Measurements from ENCODE around the gene ITGA8.

Gene ITGA8

DNA sequence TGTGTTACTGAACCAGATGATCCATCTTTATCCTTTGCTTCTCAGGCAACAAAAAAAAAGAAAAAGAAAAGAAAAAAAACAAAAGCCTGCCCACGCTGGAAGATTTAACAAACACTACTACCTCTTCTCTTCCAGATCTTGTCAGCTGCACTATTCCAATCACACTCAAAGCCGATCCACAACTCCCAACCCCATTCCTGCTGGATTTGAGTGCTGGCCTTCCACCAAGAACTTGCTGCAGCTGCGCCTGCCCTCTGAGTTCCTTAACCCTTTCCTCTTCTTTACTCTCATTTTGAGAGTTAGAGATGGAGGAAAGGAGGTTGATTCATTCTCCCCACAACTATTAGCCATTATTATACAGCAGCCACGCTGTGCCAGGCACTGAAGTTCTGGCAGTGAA lies 16.0 kb upstream of the ITGA8 start:
- DNase-seq (ENCODE audit: low spot score), result no peak

- no peak for DNase-seq (ENCODE audit: low spot score)
These were observed 10.6 kb upstream of the ITGA8 start for GRCh38 chr10:15730341-15730740.

- no peak for DNase-seq (ENCODE audit: low spot score)
These were observed 10.2 kb upstream of the ITGA8 start for GRCh38 chr10:15729890-15730289.

- no peak for DNase-seq (ENCODE audit: low spot score)
These were observed 6.3 kb upstream of the ITGA8 start for GRCh38 chr10:15726042-15726441.

GRCh38 chr10:15725603-15726002 lies 5.9 kb upstream of the ITGA8 start:
- DNase-seq (ENCODE audit: low spot score), result peak; percentile 60

GRCh38 chr10:15724683-15725082 lies 5.0 kb upstream of the ITGA8 start:
- no peak for DNase-seq (ENCODE audit: low spot score)

- no peak for DNase-seq (ENCODE audit: low spot score)
These were observed 4.1 kb upstream of the ITGA8 start for GRCh38 chr10:15723803-15724202.

DNA sequence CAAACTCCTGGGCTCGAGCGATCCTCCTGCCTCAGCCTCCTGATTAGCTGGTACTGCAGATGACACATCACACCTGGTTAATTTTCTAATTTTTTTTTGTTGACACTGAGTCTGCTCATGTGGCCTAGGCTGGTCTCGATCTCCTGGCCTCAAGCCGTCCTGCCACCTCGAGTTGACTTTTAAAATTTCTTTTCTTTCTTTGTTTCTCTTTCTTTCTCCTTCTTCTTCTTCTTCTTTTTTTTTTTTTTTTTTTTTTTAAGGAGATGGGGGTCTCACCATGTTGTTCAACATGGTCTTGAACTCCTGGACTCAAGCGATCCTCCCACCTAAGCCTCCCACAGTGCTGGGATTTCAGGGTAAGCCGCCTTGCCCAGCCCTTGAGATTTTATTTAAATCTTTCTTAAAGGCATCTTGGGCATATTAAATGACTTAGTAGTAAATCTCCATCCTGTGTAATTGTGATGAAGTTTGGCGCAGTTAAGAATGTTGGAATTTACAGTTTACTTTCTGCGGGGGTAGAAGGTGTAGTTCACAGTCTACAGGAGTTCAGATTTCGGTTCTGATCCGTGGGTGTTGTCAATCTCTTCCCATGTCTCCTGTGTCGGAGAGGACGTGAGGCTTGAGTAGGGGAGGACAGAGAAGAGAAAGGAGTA lies 1.0 kb upstream of the ITGA8 start:
- DNase-seq (ENCODE audit: low spot score), result no peak

DNA sequence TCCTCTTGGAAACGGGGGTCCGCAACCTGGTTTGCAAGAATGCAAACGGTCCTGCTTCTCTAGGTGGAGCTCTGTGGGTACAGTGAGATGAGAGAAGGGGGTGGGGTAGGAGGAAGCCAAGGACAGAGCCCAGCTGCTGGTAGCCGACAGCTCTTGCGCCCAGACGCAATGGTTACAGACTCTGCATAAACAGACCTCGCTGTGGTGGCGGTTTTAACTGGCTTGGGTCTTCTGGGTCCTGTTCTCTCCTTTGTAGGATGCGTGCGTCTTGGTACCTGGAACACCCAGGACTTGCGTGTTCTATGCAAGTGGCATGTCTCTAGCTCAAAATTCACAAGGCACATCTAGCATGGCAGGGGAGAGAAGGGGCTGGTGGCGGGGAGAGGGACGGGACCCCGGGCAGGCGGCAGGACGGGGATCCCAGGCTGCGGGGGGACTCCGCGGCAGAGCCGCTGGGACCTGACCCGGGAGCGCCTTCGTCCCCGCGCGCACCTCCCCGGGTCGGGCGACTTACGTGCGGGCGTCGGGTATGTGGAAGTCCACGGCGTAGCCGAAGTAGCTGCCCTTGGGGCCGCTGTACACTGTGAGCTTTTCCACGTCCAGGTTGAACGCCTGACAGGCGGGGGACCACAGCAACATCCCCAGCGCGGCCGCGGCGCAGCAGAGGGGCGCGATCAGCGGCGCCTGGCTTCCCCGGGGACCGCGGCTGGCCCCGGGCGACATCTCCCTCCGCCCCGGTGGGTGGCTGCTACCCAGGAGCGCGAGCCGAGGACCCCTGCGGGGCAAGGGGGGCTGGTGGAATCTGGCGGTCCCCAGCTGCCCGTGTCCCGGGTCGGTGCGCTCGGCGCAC lies 448 bp downstream of the ITGA8 start:
- DNase-seq (ENCODE audit: low spot score), result no peak

DNA sequence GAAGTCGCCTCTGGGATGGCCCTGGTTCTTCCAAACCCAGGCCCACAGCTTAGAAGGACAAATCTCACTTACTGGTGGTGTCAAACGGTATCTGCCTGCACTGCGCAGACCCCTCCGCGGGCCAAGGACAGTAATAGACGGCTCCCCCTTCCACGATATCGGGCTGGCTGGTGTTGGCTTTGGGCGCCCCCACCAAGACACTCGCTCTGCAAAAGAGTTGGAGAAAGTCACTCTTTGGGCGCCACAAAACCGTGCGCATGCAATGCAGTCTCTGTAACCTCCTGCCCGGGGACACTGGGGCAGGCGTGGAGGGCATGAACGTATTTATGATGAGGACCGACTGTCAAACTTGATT lies 1.1 kb downstream of the ITGA8 start:
- no peak for DNase-seq (ENCODE audit: low spot score)

DNA sequence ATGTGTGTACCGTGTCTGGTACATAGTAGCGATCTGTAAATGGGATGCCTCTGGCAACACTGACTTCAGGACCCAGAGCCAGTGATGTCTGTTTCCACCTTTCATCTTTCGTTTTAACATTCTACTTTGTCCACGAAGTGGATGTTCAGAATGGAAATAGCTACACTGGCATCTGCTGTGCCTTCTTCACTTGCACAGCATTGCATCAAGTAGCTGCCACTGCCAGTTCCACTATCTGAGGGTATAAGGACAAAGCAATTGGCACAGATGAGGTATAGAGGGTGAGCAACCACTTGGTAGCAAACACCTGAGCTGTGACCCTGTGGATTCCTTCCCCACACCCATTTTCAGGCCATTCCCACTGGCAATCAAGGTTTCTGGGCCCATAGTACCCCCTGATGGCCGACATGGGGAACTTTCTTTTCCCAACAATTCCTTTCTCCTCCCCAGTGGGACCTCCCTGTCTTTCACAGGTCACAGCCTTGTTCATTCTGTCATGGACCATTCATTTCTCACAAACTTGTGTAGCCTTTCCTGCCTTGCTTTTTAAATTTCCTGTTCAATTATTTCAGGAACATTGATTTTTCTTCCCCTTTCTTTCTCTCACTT lies 4.0 kb downstream of the ITGA8 start:
- DNase-seq (ENCODE audit: low spot score), result peak; percentile 28

DNA sequence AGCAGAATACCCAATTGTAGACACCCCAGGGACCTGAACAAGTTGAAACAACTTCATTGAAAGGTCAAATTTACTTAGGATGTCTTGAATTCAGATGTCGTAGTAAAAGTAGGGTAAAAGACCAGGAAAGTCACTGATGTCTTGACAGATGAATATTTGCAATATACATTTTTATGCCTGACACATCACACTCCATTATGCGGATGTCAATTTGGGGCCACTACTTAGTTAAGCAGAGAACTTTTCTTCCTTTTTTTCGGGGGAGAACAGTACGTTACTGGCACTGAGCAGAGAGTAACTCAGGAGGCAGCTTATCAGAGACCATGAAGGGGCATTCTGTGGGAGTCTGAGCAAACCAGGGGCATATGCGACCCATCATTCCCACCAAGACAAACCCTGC lies 4.9 kb downstream of the ITGA8 start:
- DNase-seq (ENCODE audit: low spot score), result no peak

- DNase-seq (ENCODE audit: low spot score), result no peak
These were observed 6.8 kb downstream of the ITGA8 start for GRCh38 chr10:15712883-15713282.

GRCh38 chr10:15710455-15710854 lies 9.3 kb downstream of the ITGA8 start:
- DNase-seq (ENCODE audit: low spot score), result no peak

- DNase-seq (ENCODE audit: low spot score), result no peak
These were observed 14.4 kb downstream of the ITGA8 start for GRCh38 chr10:15705298-15705697.

- DNase-seq (ENCODE audit: low spot score), result no peak
These were observed 15.1 kb downstream of the ITGA8 start for GRCh38 chr10:15704581-15704968.

- no peak for DNase-seq (ENCODE audit: low spot score)
These were observed 15.7 kb downstream of the ITGA8 start for GRCh38 chr10:15703944-15704580.

DNA sequence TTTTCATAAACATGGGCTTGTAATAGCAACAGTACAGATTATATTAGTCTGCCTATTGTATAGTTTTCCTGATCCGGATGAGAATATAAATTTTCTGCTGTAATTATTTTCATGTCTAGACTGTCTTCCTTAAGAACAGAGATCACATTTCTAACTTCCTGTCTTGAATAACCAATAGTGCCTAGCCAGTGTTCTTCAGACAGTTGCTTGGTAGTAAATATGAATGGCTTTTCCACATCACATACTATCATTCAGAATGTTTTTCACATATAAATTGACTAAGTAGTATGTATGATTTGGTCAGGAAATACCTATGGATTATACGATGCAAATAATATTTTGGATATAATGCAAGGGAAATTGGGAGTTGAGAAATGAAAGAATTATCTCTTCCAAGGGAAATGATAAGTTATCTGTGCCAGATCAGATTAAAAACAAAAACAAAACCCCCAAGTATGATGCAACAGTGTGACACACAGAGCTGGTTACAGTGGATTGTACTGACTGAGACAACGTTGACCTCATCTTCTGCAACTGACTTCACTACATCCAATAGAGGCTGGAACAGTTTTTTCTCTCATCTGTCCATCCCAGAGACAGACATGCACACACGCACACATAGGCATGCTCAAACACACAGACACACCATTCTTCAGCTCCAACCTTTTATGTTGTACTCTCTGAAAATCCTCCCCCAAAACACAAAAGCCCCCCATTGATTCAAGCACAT lies 16.4 kb downstream of the ITGA8 start:
- peak; percentile 43 for DNase-seq (ENCODE audit: low spot score)

DNA sequence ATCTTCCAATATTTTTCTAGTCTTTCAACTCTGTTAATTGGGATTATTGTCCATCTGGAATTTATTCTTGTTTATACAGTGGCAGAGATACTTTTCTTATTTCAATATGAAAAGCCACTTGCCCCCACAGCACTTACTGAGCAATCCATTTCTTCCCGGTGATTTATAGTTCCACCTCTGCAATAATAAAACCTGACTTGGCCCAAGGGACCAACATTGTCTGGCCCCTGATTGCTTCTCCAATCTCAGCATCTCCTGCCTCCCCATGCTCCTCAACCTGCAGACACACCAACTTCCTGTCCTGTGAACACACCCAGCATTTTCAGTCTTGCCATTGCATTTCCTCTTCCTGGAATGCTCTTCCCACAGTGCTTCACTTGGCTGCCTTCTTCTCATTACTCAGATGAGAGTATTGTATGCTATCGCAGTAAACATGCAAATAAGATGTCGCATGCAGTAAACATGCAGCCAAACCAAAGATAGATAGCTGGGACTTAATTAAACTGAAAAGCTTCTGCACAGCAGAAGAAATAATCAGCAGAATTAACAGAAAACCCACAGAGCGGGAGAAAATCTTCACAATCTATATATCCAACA lies 19.5 kb downstream of the ITGA8 start:
- no peak for DNase-seq (ENCODE audit: low spot score)

DNA sequence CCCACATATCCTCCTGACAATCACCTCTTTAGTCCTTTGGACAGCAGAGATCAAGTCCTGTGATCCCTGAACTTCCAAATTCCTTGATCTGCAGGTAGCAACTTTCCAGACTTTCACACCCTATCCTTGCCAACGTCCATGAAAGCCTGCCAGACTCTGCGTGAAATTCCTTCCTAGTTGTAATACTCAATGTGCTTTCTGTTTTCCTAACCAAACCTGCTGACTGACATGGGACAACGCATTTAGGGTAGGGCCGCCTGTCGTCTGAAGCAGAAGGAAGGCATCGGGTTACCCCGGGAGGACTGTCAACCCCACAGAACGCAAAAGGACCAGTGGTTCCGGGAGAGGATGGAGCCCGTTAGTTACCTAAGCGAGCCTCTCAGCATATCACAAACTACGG lies 23.9 kb downstream of the ITGA8 start:
- no peak for DNase-seq (ENCODE audit: low spot score)

GRCh38 chr10:15690031-15690430 lies 29.7 kb downstream of the ITGA8 start:
- DNase-seq (ENCODE audit: low spot score), result no peak

DNA sequence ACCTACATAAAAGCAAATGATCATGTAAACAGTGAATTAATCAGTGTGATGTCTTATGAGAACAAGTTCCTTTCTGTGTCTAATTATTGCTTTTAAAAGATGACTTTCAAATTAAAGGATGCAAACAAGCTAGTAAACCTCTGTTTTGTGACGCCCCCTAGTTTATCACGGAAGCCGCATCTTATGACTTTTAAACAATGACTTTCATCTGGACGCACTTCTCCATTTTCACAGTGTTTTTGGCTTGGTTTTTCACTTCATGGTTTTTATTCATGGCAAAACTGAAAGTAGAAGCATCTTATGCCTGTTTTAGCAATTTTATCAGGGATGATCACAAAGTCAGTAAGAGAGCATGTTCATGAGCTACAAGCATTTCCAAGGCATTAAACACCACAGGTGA lies 35.0 kb downstream of the ITGA8 start:
- DNase-seq (ENCODE audit: low spot score), result no peak
